ENCODE results near the gene DIAPH3.

Gene DIAPH3

DNA sequence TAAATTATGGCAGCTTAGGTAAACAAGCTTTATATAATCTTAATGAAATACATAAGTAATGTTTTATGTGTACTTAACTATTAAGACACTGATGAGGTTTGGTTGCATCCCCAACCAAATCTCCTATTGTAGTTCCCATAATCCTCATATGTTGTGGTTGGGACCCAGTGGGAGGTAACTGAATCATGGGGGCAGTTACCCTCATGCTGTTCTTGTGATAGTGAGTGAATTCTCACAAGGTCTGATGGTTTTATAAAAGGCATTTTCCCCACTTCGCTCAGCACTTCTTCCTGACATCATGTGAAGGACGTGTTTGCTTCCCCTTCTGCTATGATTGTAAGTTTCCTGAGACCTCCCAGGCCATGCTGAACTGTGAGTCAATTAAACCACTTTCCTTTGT, 212.7 kb downstream of the DIAPH3 start:
- DNase-seq (ENCODE audit: low spot score), result no peak

DNA sequence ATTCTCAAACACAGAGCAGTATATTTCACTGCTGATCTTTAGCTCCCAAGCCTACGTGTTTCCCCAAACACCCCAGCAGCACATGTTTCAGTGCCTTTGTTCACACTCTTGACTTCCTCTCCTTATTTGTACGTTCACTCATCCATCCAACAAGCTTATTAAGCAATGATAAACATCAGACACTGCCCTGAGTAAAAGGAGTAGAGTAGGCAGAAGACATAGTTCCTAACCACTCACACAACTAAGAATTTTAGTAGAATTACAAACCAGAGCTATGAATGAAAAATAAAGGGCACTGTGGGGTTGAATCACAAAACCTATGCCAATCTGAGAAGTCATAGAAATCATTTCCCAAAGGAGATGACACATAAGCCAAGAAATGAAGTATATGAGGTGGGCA, 213.5 kb downstream of the DIAPH3 start:
- no peak for DNase-seq (ENCODE audit: low spot score)

DNA sequence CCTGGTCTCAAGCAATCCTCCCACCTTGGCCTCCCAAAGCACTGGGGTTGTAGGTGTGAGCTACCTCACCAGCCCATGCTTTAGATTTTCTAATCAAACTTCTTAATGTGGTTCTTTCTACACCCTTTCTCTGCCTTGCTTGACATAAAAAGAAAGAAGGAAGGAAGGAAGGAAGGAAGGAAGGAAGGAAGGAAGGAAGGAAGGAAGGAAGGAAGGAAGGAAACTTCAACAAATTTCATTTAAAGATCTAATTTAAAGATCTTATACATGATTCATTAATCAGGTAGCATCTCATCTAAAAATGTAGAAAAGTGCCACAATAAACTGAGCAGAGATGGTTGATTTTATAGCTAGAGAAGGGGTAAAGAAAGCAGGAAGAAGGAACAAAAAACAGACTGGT, 215.0 kb downstream of the DIAPH3 start:
- no peak for DNase-seq (ENCODE audit: low spot score)

DNA sequence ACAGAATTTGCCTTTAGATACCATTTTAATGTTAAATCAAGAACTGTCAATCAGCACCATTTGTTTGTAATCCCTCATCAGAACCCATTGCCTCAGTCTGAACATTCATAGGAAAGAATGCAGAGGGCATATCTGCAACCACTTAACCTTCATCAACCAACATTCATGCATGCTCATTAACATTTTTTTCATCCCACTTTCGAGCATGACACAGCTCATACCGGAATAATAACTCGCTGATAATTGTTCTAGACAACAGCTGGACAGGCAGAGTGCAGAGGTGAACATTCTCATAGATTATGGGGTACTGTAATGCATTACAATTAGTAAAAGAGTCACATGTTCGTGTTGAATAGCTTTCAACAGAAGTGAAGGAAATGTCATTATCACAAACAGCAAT, 216.8 kb downstream of the DIAPH3 start:
- DNase-seq (ENCODE audit: low spot score), result peak; percentile 18

DNA sequence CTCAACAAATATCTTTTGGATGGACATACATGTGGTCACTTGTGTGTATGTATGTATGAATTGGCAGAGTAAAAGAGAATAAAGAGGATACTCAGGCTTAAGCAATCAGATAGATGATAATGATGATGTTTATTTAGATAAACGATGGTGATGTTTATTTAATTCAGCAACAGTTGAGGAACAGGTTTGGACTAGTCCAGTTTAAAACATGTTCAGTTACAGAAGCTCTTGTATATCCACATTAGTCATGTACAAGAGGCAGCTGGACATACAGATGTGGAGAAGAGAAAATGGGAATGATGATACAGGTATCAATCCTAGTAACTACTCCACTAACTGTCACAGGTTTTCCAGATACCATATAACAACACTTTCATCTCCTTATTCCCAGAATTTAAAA, 232.1 kb downstream of the DIAPH3 start:
- DNase-seq (ENCODE audit: low spot score), result no peak

DNA sequence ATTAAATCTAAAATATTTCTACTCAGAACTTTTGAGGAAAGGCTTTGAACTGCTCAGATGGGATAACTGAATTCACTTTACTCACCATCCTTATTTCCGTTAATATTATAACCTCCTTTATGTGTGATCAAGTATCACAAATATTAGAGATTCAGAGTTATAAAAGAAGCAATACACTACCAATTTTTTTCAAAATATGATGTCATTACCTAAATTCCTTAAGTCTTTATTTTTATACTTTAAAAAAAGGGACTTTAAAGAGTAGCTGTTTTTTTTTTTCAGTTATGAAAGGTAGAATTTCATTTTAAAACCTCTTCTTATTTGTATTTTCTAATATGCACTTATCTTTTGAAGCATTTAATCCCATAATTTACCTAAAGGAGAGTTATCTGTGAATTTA, 239.5 kb downstream of the DIAPH3 start:
- no peak for DNase-seq (ENCODE audit: low spot score)

DNA sequence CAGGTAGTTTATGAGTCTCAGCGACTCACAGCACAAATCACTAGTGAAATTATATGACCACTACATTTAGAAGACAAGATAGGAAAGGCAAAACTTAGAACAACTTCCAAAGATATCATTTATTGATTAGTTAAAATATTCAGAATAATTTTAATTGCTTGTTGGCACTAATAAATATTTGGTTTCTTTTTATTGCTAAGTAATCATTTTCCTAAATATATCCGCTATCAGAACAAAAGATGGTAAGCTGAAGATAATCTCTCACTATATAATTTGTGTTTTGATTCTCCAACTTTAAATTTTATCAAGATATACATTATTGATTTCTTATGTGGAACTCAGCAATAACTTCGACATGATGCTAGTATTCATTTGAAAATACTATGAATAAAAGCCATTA, 248.5 kb downstream of the DIAPH3 start:
- no peak for DNase-seq (ENCODE audit: low spot score)

DNA sequence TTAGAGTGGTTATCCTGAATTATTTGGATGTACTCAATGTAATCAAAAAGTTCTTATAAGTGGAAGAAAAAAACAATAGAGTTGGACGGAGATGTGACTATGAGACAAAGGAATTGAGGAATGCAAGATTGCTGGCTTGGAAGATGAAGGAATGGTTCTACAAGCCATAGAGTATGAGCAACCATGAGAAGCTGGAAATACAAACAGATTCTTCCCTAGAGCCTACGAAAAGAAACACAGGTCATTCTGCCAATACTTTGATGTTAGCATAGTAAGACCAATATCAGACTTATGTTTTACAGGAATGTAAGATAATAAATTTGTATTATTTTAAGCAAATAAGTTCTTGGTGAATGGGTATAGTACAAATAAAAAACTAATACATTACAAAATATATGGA, 249.2 kb downstream of the DIAPH3 start:
- DNase-seq (ENCODE audit: low spot score), result peak; percentile 31

DNA sequence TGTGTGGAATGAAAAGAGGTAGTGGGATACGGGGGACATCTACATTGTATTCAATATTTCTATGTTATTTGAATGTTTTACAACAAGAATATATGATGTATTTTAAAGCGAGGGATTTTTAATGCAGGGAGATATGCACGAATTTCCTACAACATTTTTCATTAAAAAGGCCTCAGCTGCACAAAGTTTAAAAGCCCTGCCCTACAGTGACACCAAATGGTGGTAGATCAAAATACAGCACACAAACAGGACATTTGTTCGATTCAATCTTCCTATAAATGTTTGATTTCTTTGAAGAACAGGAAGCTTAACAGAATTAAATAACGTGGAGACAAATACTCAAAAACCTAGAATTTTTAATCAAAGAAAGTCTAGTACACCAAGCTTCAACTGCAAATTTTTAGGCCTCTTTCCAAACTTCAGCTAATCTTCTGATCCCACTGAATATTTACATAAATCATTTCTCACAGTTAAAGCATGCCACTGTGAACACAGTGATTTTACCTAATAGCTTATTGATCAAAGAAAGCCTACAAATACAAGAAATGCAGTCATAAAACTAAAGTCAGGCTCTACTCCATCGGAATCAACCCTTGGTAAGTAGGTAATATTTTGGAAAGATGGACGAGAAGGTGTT, 257.2 kb downstream of the DIAPH3 start:
- DNase-seq (ENCODE audit: low spot score), result peak; percentile 33

DNA sequence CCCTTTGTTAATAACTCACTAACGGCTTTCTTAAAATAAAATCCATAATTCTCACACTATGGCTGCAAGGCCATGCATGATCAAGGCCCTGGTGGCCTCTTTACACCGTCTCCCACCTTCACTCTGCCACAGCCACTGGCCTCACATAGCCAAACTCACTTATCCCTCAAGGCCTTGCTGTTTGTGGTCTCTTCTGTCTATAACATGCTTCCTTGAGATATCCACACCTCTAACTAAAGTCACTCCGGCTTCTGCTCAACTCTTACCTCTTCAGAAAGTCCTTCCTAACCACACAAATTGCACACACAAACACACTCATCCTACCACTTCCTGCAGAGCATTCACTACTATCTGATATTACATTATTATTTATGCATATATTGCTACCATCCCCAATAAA, 262.5 kb downstream of the DIAPH3 start:
- DNase-seq (ENCODE audit: low spot score), result no peak

DNA sequence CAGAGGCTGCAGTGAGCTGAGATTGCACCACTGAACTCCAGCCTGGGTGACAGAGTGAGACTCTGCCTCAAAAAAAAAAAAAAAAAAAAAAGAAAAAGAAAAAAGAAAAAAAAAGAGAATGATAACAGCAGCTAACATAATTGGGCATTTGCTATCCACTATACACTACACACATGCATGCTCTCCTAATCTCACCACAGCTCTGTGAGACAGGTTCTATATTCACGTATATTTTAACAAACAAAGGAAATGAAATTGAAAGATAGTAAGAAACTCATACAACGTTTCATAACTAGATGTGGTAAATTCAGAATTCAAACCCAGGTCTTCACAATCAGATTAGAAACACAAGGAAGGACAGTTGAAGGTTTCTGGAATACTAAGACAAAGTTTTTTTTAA, 265.7 kb downstream of the DIAPH3 start:
- DNase-seq (ENCODE audit: low spot score), result no peak

DNA sequence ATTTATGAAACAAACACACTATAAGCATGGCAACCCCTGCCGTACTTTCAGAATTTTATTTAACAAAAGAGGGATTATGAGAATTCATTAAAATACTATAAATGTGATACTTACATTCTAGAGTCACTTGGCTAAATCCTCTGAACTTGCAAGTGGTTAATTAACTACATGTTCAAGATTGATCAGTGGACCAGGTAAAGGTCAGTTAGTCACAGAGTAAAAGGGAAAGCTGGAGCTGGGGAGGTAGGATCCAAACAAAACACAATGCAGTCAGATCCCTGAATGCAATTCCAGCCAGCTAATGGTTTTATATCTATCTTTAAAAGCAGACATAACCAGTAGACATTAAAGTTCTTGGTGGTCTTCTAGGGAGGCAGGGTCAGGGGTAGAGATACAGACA, 270.5 kb downstream of the DIAPH3 start:
- DNase-seq (ENCODE audit: low spot score), result no peak

DNA sequence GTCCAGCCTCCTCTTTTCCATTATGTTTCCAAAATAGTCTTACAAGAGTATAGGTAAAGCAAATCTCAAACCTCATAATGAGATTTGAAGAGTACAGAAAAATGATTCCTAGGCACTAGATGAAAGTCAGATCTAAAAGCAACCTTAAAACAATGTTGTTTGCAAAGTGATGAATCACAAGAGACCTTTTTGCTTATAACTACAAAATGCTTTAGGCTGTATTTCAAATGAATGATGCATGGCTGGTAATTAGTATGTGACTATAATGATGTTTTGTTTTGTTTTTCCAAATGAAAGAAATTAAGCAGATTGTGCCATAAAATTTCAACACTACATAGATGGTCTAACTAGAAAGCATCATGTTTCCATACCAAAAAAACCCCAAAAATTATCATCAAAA, 272.7 kb downstream of the DIAPH3 start:
- no peak for DNase-seq (ENCODE audit: low spot score)

DNA sequence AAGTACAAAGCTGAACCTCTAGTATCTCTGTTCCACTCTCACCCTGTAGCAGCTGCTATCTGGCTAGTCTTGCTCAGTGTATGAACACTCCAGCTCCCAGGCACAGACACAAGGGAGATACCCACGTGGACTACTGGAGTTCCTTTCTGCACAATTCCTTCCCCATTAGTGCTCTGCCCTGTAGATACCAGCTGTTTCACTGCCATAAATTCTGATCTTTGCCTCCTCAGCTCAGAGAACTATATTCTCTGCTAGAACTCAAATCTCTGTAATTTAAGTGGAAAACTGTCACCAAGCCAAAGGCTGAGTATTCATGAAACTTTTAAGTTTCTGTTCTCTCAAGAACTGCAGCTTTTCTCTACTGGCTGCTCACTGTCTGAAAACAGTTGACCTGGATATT, 273.7 kb downstream of the DIAPH3 start:
- DNase-seq (ENCODE audit: low spot score), result no peak

DNA sequence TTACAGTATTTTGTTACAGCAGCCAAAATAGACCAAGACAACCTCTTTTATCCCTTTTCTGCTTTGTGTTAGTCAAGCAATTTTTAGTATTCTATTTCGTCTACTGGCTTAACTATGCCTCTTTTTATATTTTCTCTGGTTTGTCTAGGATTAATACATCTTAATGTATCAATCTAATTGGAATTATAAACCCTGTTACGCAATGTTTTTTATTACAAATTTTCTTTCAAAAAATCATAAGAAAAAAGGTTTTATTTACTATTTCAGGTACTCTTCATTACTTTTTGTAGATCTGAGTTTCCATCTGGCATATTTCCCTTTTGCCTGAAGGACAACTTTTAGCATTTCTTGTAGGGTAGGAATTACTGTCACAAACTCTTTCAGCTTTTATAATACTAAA, 275.3 kb downstream of the DIAPH3 start:
- DNase-seq (ENCODE audit: low spot score), result no peak

DNA sequence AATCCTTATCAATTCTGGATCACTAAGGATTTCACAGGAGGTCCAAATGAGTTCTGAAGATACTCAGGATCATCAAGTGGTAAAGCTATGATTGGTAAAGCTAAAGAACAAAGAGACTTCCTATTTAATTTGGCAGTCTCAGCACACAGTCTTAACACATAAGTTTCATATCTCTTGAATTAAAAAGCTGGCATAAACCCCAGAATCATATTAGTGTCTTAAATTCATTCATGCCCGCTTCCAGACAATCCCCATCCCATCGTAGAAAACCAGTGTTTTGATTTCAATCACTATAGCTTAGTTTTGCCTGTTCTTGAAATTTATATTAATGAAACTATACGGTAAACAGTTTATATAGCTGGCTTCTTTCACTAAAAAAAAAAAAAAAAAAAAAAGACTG, 278.7 kb downstream of the DIAPH3 start:
- no peak for DNase-seq (ENCODE audit: low spot score)

DNA sequence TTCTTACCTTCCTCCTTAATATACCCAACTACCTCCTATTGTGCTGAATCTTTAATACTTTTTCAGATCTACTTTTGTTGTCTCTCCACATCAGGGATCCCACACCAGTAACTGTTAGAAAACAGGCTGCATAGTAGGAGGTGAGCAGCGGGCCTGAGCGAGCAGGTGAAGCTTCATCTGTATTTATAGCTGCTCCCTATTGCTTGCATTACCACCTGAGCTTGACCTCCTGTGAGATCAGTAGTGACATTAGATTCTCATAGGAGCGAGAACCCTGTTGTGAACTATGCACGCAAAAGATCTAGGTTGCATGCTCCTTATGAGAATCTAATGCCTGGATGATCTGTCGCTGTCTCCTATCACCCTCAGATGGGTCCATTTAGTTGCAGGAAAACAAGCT, 279.8 kb downstream of the DIAPH3 start:
- no peak for DNase-seq (ENCODE audit: low spot score)

DNA sequence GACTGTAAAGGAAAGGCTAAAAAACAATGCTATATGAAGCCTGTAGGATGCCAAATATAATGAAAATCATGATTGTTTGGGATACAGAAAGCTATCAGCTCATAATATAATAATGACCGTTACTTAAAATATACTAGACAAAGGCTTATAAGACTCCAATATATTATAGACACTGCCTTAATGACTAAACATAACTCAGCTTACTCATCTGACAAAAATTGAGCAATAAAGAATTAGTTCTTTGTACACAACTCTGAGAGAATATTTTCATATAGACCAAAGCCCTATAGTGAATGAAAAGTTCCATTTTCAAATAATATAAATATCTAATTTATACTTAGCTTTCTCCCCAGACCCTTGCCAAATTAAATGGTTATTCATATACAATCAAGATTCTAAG, 283.3 kb downstream of the DIAPH3 start:
- DNase-seq (ENCODE audit: low spot score), result no peak

DNA sequence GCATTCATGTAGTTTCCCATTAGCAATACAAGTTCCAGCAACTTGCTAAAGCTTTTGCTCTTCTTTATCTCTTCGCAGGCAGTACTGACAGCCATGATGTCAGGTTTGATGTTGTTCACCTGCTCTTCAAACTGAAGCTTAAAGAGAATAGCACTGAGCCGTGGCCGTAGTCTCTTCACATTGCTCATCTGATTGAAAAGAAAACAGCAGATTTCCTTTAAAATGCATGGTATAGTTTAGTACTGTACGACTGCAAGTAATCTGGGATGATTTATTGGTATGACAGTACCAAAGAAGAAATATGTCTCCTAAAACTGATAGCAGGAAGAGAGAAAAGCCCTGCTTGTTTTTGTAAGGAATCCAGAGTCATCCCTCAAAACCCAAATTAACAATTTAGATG, 284.4 kb downstream of the DIAPH3 start:
- no peak for DNase-seq (ENCODE audit: low spot score)

DNA sequence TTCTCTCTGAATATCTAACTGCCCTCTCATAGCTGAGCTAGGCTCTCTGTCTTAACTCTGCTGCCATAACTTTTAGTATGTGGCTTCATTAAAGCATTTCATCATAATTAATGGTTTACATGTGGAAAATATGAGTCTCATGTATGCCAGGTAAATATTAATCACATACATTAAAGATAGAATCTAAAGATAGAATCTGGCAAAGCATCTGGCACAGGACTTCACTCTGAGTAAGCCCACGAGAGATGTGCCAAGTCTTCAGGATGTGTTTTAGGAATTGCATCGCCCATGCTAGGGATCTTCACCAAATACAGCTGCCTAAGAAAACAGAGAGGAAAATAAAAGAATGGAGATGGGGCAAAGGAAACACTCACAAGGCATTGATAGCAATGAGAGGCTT, 285.8 kb downstream of the DIAPH3 start:
- peak; percentile 12 for DNase-seq (ENCODE audit: low spot score)

DNA sequence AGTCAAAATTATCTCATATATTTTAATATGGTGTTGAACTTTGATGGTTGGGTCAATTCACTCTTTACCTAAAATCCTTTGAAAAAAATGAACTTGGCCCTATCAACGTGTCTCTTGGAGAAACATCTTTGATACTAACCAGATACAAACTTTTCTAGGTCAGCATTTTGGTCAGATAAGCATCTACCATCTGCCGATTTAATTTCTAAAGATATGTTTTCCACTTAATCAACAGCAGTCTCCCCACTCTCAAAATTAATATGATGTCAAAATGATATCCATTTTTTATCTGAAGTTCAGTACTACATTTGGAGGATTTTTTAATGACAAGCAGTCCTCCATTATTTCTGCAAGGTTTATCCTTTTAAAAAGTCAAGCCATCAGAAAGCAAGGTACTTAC, 288.8 kb downstream of the DIAPH3 start:
- DNase-seq (ENCODE audit: low spot score), result no peak

DNA sequence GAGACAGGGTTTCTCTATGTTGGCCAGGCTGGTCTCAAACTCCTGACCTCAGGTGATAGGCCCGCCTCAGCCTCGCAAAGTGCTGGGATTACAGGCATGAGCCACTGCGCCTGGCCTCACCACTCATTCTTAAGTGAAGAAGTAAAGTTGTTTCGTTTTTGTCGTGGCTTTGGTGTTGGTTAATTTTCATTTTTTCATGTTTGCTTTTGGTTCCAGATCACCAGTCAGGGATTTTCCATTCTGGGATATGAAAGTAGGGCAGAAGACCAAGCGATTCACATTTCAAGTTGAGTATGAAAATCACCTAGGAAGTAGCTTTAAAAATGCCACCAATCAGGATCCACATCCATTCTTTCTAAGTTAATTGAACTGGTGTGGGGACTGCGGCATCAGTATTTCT, 289.9 kb downstream of the DIAPH3 start:
- DNase-seq (ENCODE audit: low spot score), result no peak

DNA sequence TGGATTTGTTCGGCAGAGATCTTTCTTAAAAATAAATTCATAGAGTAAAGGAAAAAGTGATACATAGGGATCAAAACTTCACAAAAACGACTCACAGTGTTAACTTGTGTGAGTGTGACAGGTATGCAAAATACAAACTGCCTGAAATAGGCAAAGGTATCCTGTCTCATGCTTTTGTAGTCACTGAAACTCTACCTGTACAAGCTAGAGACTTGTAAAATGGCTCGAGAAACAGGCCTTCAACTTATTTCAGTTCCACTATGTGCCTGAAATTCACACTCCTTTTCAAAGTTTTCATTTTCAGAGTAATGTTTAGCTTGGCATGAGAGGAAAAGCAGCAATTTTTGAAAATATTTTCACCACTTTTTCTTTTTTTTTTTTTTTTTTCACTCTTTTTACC, 290.4 kb downstream of the DIAPH3 start:
- no peak for DNase-seq (ENCODE audit: low spot score)

DNA sequence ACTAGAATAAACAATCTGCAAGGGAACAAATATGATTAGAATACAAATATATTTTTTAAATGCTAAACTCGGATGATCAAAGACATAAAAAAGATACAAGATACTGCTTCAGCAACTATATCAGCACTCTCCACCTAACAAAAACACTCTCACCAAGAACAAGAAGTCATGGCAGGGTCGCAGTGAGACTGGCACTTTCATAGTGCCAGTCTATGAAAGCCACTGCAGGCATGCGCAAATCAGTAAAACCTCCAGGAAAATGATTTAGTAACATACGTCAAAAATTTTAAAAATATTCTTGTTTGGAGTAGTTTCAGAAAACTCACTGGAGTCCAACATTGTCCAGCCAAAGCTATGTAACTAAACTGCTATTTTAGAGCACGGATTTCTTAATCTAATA, 295.9 kb downstream of the DIAPH3 start:
- DNase-seq (ENCODE audit: low spot score), result no peak

DNA sequence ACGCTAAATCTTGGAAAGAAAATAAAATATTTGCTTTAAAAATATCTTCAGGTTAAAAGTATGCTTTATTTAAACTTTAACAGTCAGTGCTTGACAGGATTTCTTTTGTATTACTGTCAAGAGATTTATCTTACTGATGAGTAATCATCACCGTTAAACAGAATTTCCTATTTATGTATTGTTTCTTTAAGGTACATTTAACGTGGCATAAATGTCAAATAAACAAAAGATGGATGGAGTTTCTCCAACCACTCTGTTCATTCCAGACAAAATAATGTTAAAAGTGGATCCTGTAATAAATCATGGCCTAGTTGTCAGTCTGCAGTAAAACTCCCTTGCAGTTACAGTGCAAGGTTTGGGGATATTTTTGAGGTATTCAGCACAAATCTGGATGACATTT, 298.3 kb downstream of the DIAPH3 start:
- no peak for DNase-seq (ENCODE audit: low spot score)

All from AG20443 (cell line).